ENCODE data around the gene UNKL.

The UNKL gene

DNA sequence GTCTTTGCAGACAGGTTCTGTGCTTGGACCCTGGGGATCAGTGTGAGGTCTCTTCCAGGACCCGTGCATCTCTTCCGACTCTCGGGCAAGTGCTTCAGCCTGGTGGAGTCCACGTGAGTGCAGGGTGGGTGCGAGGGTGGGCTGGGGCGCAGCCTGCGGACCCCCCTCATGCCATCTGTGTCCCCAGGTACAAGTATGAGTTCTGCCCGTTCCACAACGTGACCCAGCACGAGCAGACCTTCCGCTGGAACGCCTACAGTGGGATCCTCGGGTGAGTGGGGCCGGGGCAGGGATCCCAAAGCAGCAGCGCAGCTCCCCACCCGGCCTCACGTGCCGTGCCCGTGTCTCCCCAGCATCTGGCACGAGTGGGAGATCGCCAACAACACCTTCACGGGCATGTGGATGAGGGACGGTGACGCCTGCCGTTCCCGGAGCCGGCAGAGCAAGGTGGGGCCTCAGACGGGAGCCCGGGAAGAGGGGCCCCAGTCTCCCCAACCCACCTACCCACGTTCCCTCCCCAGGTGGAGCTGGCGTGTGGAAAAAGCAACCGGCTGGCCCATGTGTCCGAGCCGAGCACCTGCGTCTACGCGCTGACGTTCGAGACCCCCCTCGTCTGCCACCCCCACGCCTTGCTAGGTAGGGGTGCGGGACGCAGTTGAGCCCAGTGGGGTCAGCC lies 52.7 kb downstream of the UNKL start:
- no peak for DNase-seq (ENCODE audit: low spot score)
- TF ChIP-seq, protein P1, sequence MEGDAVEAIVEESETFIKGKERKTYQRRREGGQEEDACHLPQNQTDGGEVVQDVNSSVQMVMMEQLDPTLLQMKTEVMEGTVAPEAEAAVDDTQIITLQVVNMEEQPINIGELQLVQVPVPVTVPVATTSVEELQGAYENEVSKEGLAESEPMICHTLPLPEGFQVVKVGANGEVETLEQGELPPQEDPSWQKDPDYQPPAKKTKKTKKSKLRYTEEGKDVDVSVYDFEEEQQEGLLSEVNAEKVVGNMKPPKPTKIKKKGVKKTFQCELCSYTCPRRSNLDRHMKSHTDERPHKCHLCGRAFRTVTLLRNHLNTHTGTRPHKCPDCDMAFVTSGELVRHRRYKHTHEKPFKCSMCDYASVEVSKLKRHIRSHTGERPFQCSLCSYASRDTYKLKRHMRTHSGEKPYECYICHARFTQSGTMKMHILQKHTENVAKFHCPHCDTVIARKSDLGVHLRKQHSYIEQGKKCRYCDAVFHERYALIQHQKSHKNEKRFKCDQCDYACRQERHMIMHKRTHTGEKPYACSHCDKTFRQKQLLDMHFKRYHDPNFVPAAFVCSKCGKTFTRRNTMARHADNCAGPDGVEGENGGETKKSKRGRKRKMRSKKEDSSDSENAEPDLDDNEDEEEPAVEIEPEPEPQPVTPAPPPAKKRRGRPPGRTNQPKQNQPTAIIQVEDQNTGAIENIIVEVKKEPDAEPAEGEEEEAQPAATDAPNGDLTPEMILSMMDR (conservative IDR thresholded peaks at IDR 0.05; ENCODE audit: low read depth), result no peak
- ChIA-PET POLR2A (ENCODE audit: low non-redundant PET) (no interaction called here), CTCF (interaction anchor here (0.7 kb wide), 1 partner anchor 56 kb away, joined by 3 read pairs; no protein-coding TSS in a partner anchor)
- no peak overlapping the region for H3K27ac ChIP-seq

- TF ChIP-seq, protein P1 (conservative IDR thresholded peaks at IDR 0.05; ENCODE audit: low read depth), result no peak
- no peak for DNase-seq (ENCODE audit: low spot score)
- CTCF ChIA-PET, result no interaction called here
- POLR2A ChIA-PET (ENCODE audit: low non-redundant PET), result no interaction called here
- peak overlapping the region; percentile 47 for H3K27ac ChIP-seq
Measured at GRCh38 chr16:1357906-1358566, 56.5 kb downstream of the UNKL start.

- CTCF ChIA-PET, result no interaction called here
Measured at GRCh38 chr16:1356061-1356900, 58.2 kb downstream of the UNKL start.

GRCh38 chr16:1355591-1355990 lies 58.9 kb downstream of the UNKL start:
- ChIA-PET POLR2A (ENCODE audit: low non-redundant PET) (interaction anchor here (0.5 kb wide), 1 partner anchor 9 kb away, joined by 3 read pairs; no protein-coding TSS in a partner anchor), CTCF (no interaction called here)
- TF ChIP-seq, protein P1 (conservative IDR thresholded peaks at IDR 0.05; ENCODE audit: low read depth), result no peak
- no peak for DNase-seq (ENCODE audit: low spot score)
- H3K27ac ChIP-seq, result no peak overlapping the region

More at GRCh38 chr16:1356061-1356900, 58.2 kb downstream of the UNKL start:
- POLR2A ChIA-PET (ENCODE audit: low non-redundant PET), result interaction anchor here (0.5 to 0.6 kb wide), 2 partner anchors 8 to 110 kb away, joined by 3 to 12 read pairs; no protein-coding TSS in a partner anchor
- TF ChIP-seq, protein P1 (conservative IDR thresholded peaks at IDR 0.05; ENCODE audit: low read depth), result no peak
- peak overlapping the region; percentile 47; the same call in 1 of the 2 replicates for H3K27ac ChIP-seq
- no peak for DNase-seq (ENCODE audit: low spot score)

DNA sequence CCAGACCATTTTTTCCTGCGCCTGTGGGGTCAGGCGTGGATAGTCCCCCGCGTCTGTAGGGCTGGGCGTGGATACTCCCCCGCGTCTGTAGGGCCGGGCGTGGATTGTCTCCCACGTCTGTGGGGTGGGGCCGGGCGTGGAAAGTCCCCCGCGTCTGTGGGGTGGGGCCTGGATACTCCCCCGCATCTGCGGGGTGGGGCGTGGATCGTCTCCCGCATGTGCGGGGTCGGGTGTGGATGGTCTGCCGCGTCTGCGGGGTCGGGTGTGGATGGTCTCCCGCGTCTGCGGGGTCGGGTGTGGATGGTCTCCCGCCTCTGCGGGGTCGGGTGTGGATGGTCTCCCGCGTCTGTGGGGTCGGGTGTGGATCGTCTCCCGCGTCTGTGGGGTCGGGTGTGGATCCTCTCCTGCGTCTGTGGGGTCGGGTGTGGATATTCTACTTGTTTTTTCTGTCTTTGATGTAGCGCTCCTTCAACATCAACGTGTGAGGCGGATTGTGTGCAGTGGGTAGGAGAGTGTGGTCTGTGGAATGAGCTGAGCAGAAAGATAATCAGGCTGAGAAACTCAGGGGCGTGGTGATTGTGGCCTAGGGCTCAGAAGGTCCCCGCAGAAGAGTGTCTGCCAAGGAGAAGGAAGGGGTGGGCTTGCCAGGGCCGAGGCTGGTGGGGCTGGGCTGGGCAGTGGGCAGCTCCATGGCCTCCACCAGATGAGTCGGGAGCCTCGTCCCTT lies 59.5 kb downstream of the UNKL start:
- ChIA-PET POLR2A (ENCODE audit: low non-redundant PET) (no interaction called here), CTCF (no interaction called here)
- no peak for DNase-seq (ENCODE audit: low spot score)
- TF ChIP-seq, protein P1 (conservative IDR thresholded peaks at IDR 0.05; ENCODE audit: low read depth), result no peak
- H3K27ac ChIP-seq, result no peak overlapping the region
